Measurements from ENCODE around the gene FOXC1.

Gene FOXC1

DNA sequence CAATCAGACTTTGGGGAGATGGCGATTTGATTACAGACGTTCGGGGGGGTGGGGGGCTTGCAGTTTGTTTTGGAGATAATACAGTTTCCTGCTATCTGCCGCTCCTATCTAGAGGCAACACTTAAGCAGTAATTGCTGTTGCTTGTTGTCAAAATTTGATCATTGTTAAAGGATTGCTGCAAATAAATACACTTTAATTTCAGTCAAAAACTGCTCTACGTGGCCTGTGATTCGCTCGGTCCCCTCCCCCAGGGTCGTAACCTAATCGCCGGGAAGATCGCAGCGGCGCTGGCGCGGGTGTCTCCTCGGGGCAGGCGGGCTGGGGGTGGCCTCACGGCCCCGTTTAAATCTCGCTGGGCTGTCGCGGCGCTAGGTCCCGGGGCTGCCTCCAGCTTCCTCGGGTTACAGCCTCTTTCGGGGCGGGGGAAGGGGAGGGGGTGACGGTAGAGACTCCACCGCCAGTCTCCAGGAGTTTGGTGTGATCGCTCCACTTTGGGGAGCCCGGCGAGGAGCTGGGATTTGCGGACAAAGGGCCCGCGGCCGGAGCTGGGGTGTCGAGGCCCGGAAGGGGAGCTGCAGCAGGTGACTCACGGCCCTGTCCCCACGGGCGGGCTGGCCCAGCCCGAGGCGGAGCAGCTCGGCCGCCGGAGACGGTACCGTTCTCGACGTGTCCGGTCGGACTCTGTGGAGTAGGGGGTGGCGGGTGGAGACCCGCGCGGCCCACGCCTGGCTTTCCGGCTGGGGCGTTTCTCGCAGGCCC, 4.2 kb downstream of the FOXC1 start:
- DNase-seq (ENCODE audit: extremely low read depth, low read depth), result no peak
- TF ChIP-seq, protein P1, sequence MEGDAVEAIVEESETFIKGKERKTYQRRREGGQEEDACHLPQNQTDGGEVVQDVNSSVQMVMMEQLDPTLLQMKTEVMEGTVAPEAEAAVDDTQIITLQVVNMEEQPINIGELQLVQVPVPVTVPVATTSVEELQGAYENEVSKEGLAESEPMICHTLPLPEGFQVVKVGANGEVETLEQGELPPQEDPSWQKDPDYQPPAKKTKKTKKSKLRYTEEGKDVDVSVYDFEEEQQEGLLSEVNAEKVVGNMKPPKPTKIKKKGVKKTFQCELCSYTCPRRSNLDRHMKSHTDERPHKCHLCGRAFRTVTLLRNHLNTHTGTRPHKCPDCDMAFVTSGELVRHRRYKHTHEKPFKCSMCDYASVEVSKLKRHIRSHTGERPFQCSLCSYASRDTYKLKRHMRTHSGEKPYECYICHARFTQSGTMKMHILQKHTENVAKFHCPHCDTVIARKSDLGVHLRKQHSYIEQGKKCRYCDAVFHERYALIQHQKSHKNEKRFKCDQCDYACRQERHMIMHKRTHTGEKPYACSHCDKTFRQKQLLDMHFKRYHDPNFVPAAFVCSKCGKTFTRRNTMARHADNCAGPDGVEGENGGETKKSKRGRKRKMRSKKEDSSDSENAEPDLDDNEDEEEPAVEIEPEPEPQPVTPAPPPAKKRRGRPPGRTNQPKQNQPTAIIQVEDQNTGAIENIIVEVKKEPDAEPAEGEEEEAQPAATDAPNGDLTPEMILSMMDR (IDR thresholded peaks at IDR 0.05; ENCODE audit: low read depth, low read length), result no peak

- no peak for DNase-seq (ENCODE audit: extremely low read depth, low read depth)
- TF ChIP-seq, protein P1 (IDR thresholded peaks at IDR 0.05; ENCODE audit: low read depth, low read length), result no peak
Observed at GRCh38 chr6:1614448-1615150, 4.9 kb downstream of the FOXC1 start.

DNA sequence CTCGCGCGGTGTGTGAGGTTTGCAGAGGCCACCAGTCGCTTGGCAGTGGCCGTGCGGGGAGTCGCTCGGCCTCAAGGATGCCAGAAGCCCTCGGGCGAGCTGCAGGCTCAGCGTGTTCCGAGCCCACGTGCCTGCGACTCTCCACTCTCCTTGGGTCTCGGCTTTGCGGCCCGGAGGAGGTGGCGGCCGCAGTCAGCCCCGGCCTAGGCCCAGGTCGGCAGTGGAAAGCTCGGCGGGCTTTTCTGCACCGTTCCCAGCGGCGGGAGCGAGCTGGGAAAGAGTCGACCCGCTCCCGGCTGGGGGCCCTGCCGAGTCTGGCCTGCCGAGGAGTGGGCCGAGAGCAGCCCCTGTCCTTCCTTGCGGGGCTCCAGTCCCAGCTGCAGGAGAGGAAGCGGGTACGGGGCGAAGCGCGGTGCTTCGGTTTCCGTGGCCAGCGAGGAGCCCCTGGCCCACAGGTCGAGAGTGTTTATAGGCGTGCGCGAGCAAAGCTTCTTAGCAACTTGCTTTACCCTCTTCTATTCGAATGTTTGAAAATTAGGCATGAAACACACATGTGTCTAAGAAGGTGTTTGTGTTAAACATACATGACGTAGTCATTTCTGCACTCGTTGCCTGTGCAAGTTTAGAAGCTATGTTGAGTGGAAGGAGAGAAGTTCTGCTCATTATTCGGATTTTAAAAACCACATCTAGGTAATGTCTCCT, 5.6 kb downstream of the FOXC1 start:
- TF ChIP-seq, protein P1 (IDR thresholded peaks at IDR 0.05; ENCODE audit: low read depth, low read length), result no peak
- no peak for DNase-seq (ENCODE audit: extremely low read depth, low read depth)

DNA sequence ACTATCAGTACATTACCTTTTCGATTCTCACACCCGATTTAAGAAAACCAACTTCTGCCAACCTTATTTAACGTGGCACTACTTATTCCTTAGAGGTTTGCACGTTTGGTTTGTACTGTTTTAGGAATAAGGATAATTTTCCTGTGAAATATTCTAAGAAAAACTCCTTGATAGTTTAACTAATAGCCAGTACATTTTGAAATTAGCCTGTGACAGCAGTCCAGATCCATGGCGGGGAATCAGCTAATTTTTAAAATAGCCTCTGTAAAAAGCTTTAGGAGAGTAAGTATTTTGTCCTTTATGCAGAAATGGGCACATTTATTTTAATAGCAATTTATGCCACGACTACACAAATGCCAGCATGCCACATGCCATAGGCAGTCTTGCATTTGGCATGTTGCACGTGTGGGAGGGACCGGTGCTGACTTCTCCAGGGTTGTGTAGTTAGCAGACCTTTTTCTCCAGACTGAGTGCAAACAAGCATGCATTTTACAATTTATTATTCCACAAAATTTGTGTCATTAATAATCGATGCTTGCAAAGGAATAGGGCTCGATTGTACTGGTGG, 6.2 kb downstream of the FOXC1 start:
- TF ChIP-seq, protein P1 (IDR thresholded peaks at IDR 0.05; ENCODE audit: low read depth, low read length), result no peak
- no peak for DNase-seq (ENCODE audit: extremely low read depth, low read depth)

GRCh38 chr6:1616701-1617463, 7.2 kb downstream of the FOXC1 start:
- TF ChIP-seq, protein P1 (IDR thresholded peaks at IDR 0.05; ENCODE audit: low read depth, low read length), result no peak
- no peak for DNase-seq (ENCODE audit: extremely low read depth, low read depth)

GRCh38 chr6:1617466-1618310, 8.0 kb downstream of the FOXC1 start:
- TF ChIP-seq, protein P1 (IDR thresholded peaks at IDR 0.05; ENCODE audit: low read depth, low read length), result no peak
- no peak for DNase-seq (ENCODE audit: extremely low read depth, low read depth)

Data from AG09319 (cell line).